HUDEP-2 (cell line): ENCODE results near the gene CKB.

Experiments
- DNase-seq, 76 experiments: peaks; one replicate each; lab custom pipeline; 2025; ENCODE audit not compliant: unreplicated experiment in 76 of 76; lab: John Stamatoyannopoulos, UW

The CKB gene

GRCh38 chr14:103550451-103551337 lies 28.1 kb upstream of the CKB start:
- DNase-seq: no peak

- no peak for DNase-seq
These were observed 27.0 kb upstream of the CKB start for GRCh38 chr14:103549361-103550311.

- DNase-seq: no peak
These were observed 26.1 kb upstream of the CKB start for GRCh38 chr14:103548463-103549351.

- no peak for DNase-seq
These were observed 25.4 kb upstream of the CKB start for GRCh38 chr14:103547941-103548462.

GRCh38 chr14:103547455-103547940 lies 24.9 kb upstream of the CKB start:
- DNase-seq: no peak

GRCh38 chr14:103546652-103547454 lies 24.2 kb upstream of the CKB start:
- DNase-seq: peak in 56 of 76 experiments; percentile 8 to 78 (median 46)

- no peak for DNase-seq
These were observed 23.5 kb upstream of the CKB start for GRCh38 chr14:103545915-103546651.

- no peak for DNase-seq
These were observed 22.7 kb upstream of the CKB start for GRCh38 chr14:103545219-103545914.

- no peak for DNase-seq
These were observed 22.0 kb upstream of the CKB start for GRCh38 chr14:103544388-103545218.

- DNase-seq: no peak
These were observed 21.2 kb upstream of the CKB start for GRCh38 chr14:103543721-103544387.

- DNase-seq: no peak
These were observed 20.5 kb upstream of the CKB start for GRCh38 chr14:103543140-103543539.

- peak in 2 of 76 experiments; percentile 18 to 22 for DNase-seq
These were observed 20.0 kb upstream of the CKB start for GRCh38 chr14:103542605-103543088.

GRCh38 chr14:103541709-103542604 lies 19.3 kb upstream of the CKB start:
- DNase-seq: no peak

GRCh38 chr14:103540821-103541708 lies 18.4 kb upstream of the CKB start:
- DNase-seq: no peak
